Ovary (tissue), 9 donors: Measurements from ENCODE around the gene ADGRL1. TPM values are rescaled to one million over a fixed set of nuclear protein-coding genes. Genes with fewer than 3 reads are reported as not detected.
"Not testable (repeated sequence)": the region's sequence is repeated elsewhere in the genome, so short reads cannot be mapped to it uniquely, and the experiment has no call there.

Source experiments
- DNase-seq, 5 donors: peaks; one replicate each; pipeline ENCODE4 v3.0.0-alpha.2; 2019 to 2020
- H3K27ac ChIP-seq, 2 donors: fragments of 200-600 bp; one replicate each; pipeline versions ENCODE4 v1.5.1 to v1.8.0; 2019 to 2022
- H3K27me3 ChIP-seq: fragments of 200-600 bp; one replicate; pipeline ENCODE4 v1.8.0; 2022
- H3K36me3 ChIP-seq: fragments of 200-600 bp; sonication (generic); one replicate; pipeline ENCODE4 v1.5.1; 2019
- H3K4me1 ChIP-seq: one replicate; pipeline ENCODE4 v1.8.1; 2013; ENCODE audit warnings: mild to moderate bottlenecking, moderate library complexity; ENCODE audit not compliant: insufficient read depth
- H3K4me3 ChIP-seq: fragments of 200-600 bp; sonication (generic); one replicate; pipeline ENCODE4 v1.5.1; 2017
- H3K9me3 ChIP-seq, 2 donors: fragments of 200-600 bp in 1 of 2; sonication (generic) in 1 of 2; one replicate each; pipeline versions ENCODE4 v1.5.1 to v1.8.1; 2013 to 2019; ENCODE audit warnings: mild to moderate bottlenecking in 1 of 2, moderate library complexity in 1 of 2
- CTCF ChIP-seq, 3 donors: fragments of 450-650 bp in 2 of 3; fragments of 200-600 bp in 1 of 3; IDR thresholded peaks; one replicate each; pipeline versions ENCODE4 v1.5.1 to v1.8.0; 2016 to 2022; ENCODE audit warnings: antibody characterized with exemption in 3 of 3, mild to moderate bottlenecking in 1 of 3
- EP300 ChIP-seq: sonication (generic); formaldehyde crosslinking; IDR thresholded peaks from one replicate; pipeline ENCODE4 v1.6.1; 2017; ENCODE audit warnings: antibody characterized with exemption
- POLR2A ChIP-seq: fragments of 450-650 bp; IDR thresholded peaks from one replicate; pipeline ENCODE4 v1.6.1; 2017; ENCODE audit warnings: antibody characterized with exemption, mild to moderate bottlenecking, moderate library complexity
- WGBS, 3 donors: extraction: QIAGEN DNeasy Blood & Tissue Kit in 1 of 3; methylation state at CpG; one replicate each; pipeline versions ENCODE4 v1.1.5 to v1.1.7; 2013 to 2017; 5-methylcytosine and 5-hydroxymethylcytosine counted together
- intact Hi-C, 4 donors: fragments of 100-400 bp; cut with DNase I; formaldehyde crosslinking; loops; one replicate each; pipeline versions ENCODE4 v1.11.0 to v1.15.1; 2022 to 2023
- polyA plus RNA-seq, 2 donors: library from polyadenylated mRNA; stranded (reverse); fragments of 200-250 nt in 1 of 2; fragments of 350-450 nt in 1 of 2; fragmentation: Illumina TruSeq in 1 of 2; extraction: RNeasy Lipid Tissue Mini Kit (QIAGEN cat#74804) in 1 of 2; gene quantifications; one replicate each; pipeline ENCODE4 v1.2.3, GENCODE V29; 2013 to 2014
- total RNA-seq, 7 donors: library from RNA; depleted of rRNA in 2 of 7; stranded (reverse); fragments of >200 nt in 2 of 7; fragmentation: NEBNext Ultra II Directional in 3 of 7; extraction: Animal tissue kit (Norgen Biotek cat#: 25700) in 3 of 7; gene quantifications; one replicate each; pipeline versions ENCODE4 v1.1.0 to v1.2.4, GENCODE V29; 2016 to 2023
- donor health status: DM: no; HTN: no; CAD: no; lungs with moderate emphysema.
- donor health status: DM: no; HTN: no; CAD: no.
- donor health status: Bipolar disorder and iron deficiency.
- donor health status: DM: yes; HTN: yes; CAD: no.
- donor health status: DM: no; HTN: no; CAD: no.
- donor health status: DM: yes; HTN: yes; CAD: no.

The ADGRL1 gene
- total and polyA plus RNA-seq, 9 donors: 2.1 to 36.8 (median 12.1) TPM

- Histone ChIP-seq H3K27me3 (no peaks in the 10 kb centered on the region), H3K9me3 (no peaks in the 10 kb centered on the region), H3K36me3 (no peaks in the 10 kb centered on the region), H3K4me1 (no peaks in the 10 kb centered on the region), H3K4me3 (no peak overlapping the region), H3K27ac (no peak overlapping the region)
- 94 to 98% (median 98%) methylated on average over 5 of the region's 5 CpGs for whole genome bisulfite sequencing, 3 donors
- no peak for TF ChIP-seq POLR2A
- no peak for TF ChIP-seq EP300
- TF ChIP-seq CTCF (IDR thresholded peaks at IDR 0.05): no peak
- no peak for DNase-seq
- intact Hi-C loops: no loop called here
Measured at GRCh38 chr19:14185158-14185557, 20.8 kb downstream of the ADGRL1 start.

- no peaks in the 10 kb centered on the region for H3K27me3 ChIP-seq
- H3K4me1 ChIP-seq: no peaks in the 10 kb centered on the region
- intact Hi-C loops: no loop called here
- H3K9me3 ChIP-seq: no peaks in the 10 kb centered on the region
- H3K27ac ChIP-seq: no peak overlapping the region
- no peaks in the 10 kb centered on the region for H3K36me3 ChIP-seq
- TF ChIP-seq POLR2A (no peak), CTCF (IDR thresholded peaks at IDR 0.05) (no peak), EP300 (no peak)
- WGBS, 3 donors: 74 to 80% (median 77%) methylated on average over 11 to 14 of the region's 14 CpGs
- H3K4me3 ChIP-seq: no peak overlapping the region
- no peak for DNase-seq
Measured at GRCh38 chr19:14183741-14184350, 22.1 kb downstream of the ADGRL1 start.

GRCh38 chr19:14182476-14182875 is 23.5 kb downstream of the ADGRL1 start:
- Histone ChIP-seq H3K27ac (no peak overlapping the region), H3K36me3 (no peaks in the 10 kb centered on the region), H3K9me3 (no peaks in the 10 kb centered on the region), H3K4me1 (no peaks in the 10 kb centered on the region), H3K27me3 (no peaks in the 10 kb centered on the region), H3K4me3 (no peak overlapping the region)
- no peak for TF ChIP-seq POLR2A
- no peak for TF ChIP-seq CTCF (IDR thresholded peaks at IDR 0.05)
- no peak for TF ChIP-seq EP300
- intact Hi-C loops: no loop called here
- 75 to 82% (median 76%) methylated on average over 8 of the region's 8 CpGs for WGBS, 3 donors
- DNase-seq: no peak

GRCh38 chr19:14181906-14182305 is 24.1 kb downstream of the ADGRL1 start:
- no peak overlapping the region for H3K27ac ChIP-seq
- no peaks in the 10 kb centered on the region for H3K27me3 ChIP-seq
- H3K4me3 ChIP-seq: no peak overlapping the region
- no peaks in the 10 kb centered on the region for H3K9me3 ChIP-seq
- TF ChIP-seq EP300 (no peak), CTCF (IDR thresholded peaks at IDR 0.05) (no peak), POLR2A (no peak)
- no peaks in the 10 kb centered on the region for H3K4me1 ChIP-seq
- no peaks in the 10 kb centered on the region for H3K36me3 ChIP-seq
- intact Hi-C loops: no loop called here
- DNase-seq: no peak
- WGBS, 3 donors: 85 to 93% (median 91%) methylated on average over 6 of the region's 6 CpGs

GRCh38 chr19:14181199-14181598 is 24.8 kb downstream of the ADGRL1 start:
- H3K4me1 ChIP-seq, H3K27ac ChIP-seq, H3K4me3 ChIP-seq, DNase-seq, intact Hi-C loops, H3K27me3 ChIP-seq, H3K9me3 ChIP-seq, H3K36me3 ChIP-seq: not testable (repeated sequence)
- WGBS, 3 donors: 90 to 91% (median 90%) methylated on average over 12 of the region's 12 CpGs
